SK-N-SH treated with all-trans-retinoic acid at 6 μM for 48 hours (cell line): ENCODE data around the gene SNAPC4.

ENCODE experiments used
- ATAC-seq: fragments of 200-7000 bp; cut with Tn5 transposase; 3 replicates; pipeline ENCODE4 v1.9.1; 2020; ENCODE audit warnings: mild to moderate bottlenecking, moderate library complexity
- CREB5 ChIP-seq: fragments of 250-450 bp; sonication (Bioruptor Pico); IDR thresholded peaks from 2 replicates; pipeline ENCODE4 v1.5.1; 2020; ENCODE audit warnings: low read depth, mild to moderate bottlenecking, moderate library complexity
- CSDC2 ChIP-seq: fragments of 250-450 bp; sonication (Bioruptor Pico); IDR thresholded peaks from 2 replicates; pipeline ENCODE4 v1.5.0; 2020; ENCODE audit warnings: mild to moderate bottlenecking, moderate library complexity
- CSRNP3 ChIP-seq: fragments of 250-450 bp; sonication (Bioruptor Pico); IDR thresholded peaks from 2 replicates; pipeline ENCODE4 v1.5.1; 2021; ENCODE audit warnings: mild to moderate bottlenecking, moderate library complexity
- ESRRG ChIP-seq: fragments of 250-450 bp; sonication (Bioruptor Pico); IDR thresholded peaks from 2 replicates; pipeline ENCODE4 v1.6.1; 2021; ENCODE audit warnings: mild to moderate bottlenecking
- ISL1 ChIP-seq: fragments of 250-450 bp; sonication (Bioruptor Pico); IDR thresholded peaks from 2 replicates; pipeline ENCODE4 v2.1.2; 2022; ENCODE audit warnings: mild to moderate bottlenecking, moderate library complexity
- OSR1 ChIP-seq: fragments of 250-450 bp; sonication (Bioruptor Pico); IDR thresholded peaks from 2 replicates; pipeline ENCODE4 v1.8.0; 2022; ENCODE audit warnings: moderate library complexity, mild to moderate bottlenecking, inconsistent platforms
- POU6F1 ChIP-seq: fragments of 250-450 bp; sonication (Bioruptor Pico); IDR thresholded peaks from 2 replicates; pipeline ENCODE4 v1.8.0; 2021; ENCODE audit warnings: low read depth, mild to moderate bottlenecking, moderate library complexity, borderline replicate concordance
- PPARA ChIP-seq: fragments of 250-450 bp; sonication (Bioruptor Pico); IDR thresholded peaks from 2 replicates; pipeline ENCODE4 v1.5.0; 2020; ENCODE audit warnings: mild to moderate bottlenecking, borderline replicate concordance
- RARB ChIP-seq: fragments of 250-450 bp; sonication (Bioruptor Pico); IDR thresholded peaks from 2 replicates; pipeline ENCODE4 v1.8.0; 2021; ENCODE audit warnings: mild to moderate bottlenecking, moderate library complexity
- SNAI2 ChIP-seq: fragments of 250-450 bp; sonication (Bioruptor Pico); IDR thresholded peaks from 2 replicates; pipeline ENCODE4 v1.5.0; 2020; ENCODE audit warnings: mild to moderate bottlenecking, moderate library complexity
- TCF4 ChIP-seq: fragments of 250-450 bp; sonication (Bioruptor Pico); IDR thresholded peaks from 2 replicates; pipeline ENCODE4 v1.8.0; 2021; ENCODE audit warnings: mild to moderate bottlenecking, moderate library complexity, borderline replicate concordance
- TOX ChIP-seq: fragments of 250-450 bp; sonication (Bioruptor Pico); IDR thresholded peaks from 2 replicates; pipeline ENCODE4 v1.8.0; 2021; ENCODE audit warnings: mild to moderate bottlenecking, moderate library complexity, borderline replicate concordance
- ZC3H10 ChIP-seq: fragments of 250-450 bp; sonication (Bioruptor Pico); IDR thresholded peaks from 2 replicates; pipeline ENCODE4 v1.5.1; 2021; ENCODE audit warnings: mild to moderate bottlenecking, moderate library complexity
- ZFP3 ChIP-seq: fragments of 250-450 bp; sonication (Bioruptor Pico); IDR thresholded peaks from 2 replicates; pipeline ENCODE4 v1.5.0; 2020; ENCODE audit warnings: mild to moderate bottlenecking, moderate library complexity
- ZFP30 ChIP-seq: fragments of 450-650 bp; formaldehyde crosslinking; IDR thresholded peaks from 2 replicates; pipeline ENCODE4 v1.5.0; 2022; ENCODE audit warnings: mild to moderate bottlenecking, moderate library complexity
- ZNF565 ChIP-seq: fragments of 450-650 bp; formaldehyde crosslinking; conservative IDR thresholded peaks from 2 replicates; pipeline ENCODE4 v1.5.0; 2020; ENCODE audit warnings: low read depth, mild to moderate bottlenecking, moderate library complexity
- ZNF70 ChIP-seq: fragments of 450-650 bp; formaldehyde crosslinking; IDR thresholded peaks from 2 replicates; pipeline ENCODE4 v1.5.0; 2020; ENCODE audit warnings: mild to moderate bottlenecking, moderate library complexity
- ZNF8 ChIP-seq: fragments of 450-650 bp; formaldehyde crosslinking; IDR thresholded peaks from 2 replicates; pipeline ENCODE4 v1.5.0; 2020; ENCODE audit warnings: mild to moderate bottlenecking, moderate library complexity
- TF ChIP-seq, protein P1 (sequence below): fragments of 250-450 bp; sonication (Bioruptor Pico); IDR thresholded peaks from 2 replicates; pipeline ENCODE4 v1.8.0; 2020; ENCODE audit warnings: mild to moderate bottlenecking, moderate library complexity, borderline replicate concordance

SNAPC4 gene

GRCh38 chr9:136377341-136378169 lies 22.4 kb downstream of the SNAPC4 start (continued):
- no peak for TF ChIP-seq POU6F1 (CRISPR knock-in tag)
- TF ChIP-seq ZFP30 (CRISPR knock-in tag): no peak
- no peak for TF ChIP-seq ZNF8 (CRISPR knock-in tag)
- TF ChIP-seq SNAI2 (CRISPR knock-in tag): no peak
- TF ChIP-seq, all 23 proteins: peak for 0

DNA sequence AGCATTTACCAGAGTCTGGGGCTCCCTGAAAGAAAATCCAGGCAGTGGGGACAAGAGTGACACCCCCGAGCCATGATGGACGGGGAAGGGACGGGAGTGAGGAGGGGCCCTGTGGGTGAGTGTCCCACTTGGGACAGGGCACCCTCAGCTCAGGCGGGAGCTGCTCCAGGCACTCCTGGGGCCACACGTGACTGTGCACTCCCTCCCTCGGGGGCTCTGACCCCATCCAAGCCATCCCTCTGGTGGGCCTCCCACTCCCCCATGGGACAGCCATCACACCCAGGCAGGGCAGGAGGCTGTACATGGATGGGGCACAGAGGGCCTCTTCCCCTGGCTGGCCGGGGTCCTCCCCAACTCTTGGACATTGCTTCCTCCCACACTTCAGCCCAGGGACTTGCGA lies 23.5 kb downstream of the SNAPC4 start:
- ATAC-seq: no peak
- TF ChIP-seq ZFP3 (CRISPR knock-in tag) (no peak), RARB (no peak), ZC3H10 (CRISPR knock-in tag) (no peak), TCF4 (CRISPR knock-in tag) (no peak), ZNF70 (CRISPR knock-in tag) (no peak), ESRRG (no peak)

DNA sequence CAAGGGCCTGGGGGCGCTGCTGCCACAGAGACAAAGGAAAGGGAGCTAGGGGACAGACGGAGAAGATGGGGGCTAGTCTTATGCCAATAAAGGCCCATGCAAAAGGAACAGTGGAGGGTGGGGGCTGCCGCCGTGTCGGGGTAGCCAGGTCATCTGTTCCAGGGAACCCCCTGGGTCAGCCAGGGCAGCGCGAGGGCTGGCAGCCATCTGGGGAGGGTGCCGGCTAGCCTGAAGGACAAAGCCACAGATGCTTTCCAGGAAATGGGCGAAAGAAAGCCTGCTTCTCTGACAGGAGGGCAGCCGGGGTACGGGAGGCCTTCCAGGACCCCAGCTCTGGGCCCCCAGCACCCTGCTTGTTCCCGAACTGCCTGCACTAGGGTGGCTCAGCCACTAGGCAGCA lies 24.9 kb downstream of the SNAPC4 start:
- ATAC-seq: no peak

DNA sequence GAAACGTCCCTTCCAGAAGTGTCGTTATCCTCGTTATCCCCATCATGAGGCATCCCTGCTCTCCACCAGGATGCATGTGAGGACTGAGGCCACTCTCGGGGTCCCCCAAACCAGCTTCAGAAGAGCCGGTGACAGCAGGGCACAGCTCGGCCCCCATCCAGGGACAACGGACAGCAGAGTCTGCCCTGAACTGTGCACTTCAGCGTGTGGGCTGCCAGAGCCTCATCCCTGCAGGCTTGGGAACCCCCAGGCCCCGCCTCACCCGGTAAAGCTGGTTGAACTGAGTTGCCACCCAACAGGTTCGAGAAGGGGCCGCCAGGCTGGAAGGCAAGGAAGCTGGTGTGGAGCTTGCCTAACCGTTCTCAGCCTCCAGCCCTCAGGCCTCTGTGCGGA lies 25.8 kb downstream of the SNAPC4 start:
- ATAC-seq: no peak
- no peak for TF ChIP-seq CSRNP3
- TF ChIP-seq ESRRG: no peak
- no peak for TF ChIP-seq PPARA
- no peak for TF ChIP-seq CREB5 (CRISPR knock-in tag)
- no peak for TF ChIP-seq OSR1 (CRISPR knock-in tag)
- no peak for TF ChIP-seq SNAI2 (CRISPR knock-in tag)
- TF ChIP-seq TOX: no peak
- no peak for TF ChIP-seq TCF4 (CRISPR knock-in tag)
- TF ChIP-seq ISL1 (CRISPR knock-in tag): no peak
- no peak for TF ChIP-seq ZC3H10 (CRISPR knock-in tag)
- TF ChIP-seq ZFP3 (CRISPR knock-in tag): no peak
- TF ChIP-seq CSDC2: no peak
- TF ChIP-seq ZNF565: no peak
- TF ChIP-seq, protein P1, sequence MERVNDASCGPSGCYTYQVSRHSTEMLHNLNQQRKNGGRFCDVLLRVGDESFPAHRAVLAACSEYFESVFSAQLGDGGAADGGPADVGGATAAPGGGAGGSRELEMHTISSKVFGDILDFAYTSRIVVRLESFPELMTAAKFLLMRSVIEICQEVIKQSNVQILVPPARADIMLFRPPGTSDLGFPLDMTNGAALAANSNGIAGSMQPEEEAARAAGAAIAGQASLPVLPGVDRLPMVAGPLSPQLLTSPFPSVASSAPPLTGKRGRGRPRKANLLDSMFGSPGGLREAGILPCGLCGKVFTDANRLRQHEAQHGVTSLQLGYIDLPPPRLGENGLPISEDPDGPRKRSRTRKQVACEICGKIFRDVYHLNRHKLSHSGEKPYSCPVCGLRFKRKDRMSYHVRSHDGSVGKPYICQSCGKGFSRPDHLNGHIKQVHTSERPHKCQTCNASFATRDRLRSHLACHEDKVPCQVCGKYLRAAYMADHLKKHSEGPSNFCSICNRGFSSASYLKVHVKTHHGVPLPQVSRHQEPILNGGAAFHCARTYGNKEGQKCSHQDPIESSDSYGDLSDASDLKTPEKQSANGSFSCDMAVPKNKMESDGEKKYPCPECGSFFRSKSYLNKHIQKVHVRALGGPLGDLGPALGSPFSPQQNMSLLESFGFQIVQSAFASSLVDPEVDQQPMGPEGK (CRISPR knock-in tag): no peak
- TF ChIP-seq ZFP30 (CRISPR knock-in tag): no peak
- no peak for TF ChIP-seq ZNF8 (CRISPR knock-in tag)

More for the DNA sequence above, 24.9 kb downstream of the SNAPC4 start:
- no peak for TF ChIP-seq ZNF8 (CRISPR knock-in tag)
- no peak for TF ChIP-seq POU6F1 (CRISPR knock-in tag)
- no peak for TF ChIP-seq TOX
- no peak for TF ChIP-seq ZC3H10 (CRISPR knock-in tag)
